GM12865 (cell line): ENCODE measurements around the gene SYNPO2.

Experiments used
- DNase-seq: peaks from one replicate; pipeline ENCODE4 v3.0.0; 2010; ENCODE audit warnings: low read depth
- H3K4me3 ChIP-seq: 2 replicates; pipeline ENCODE4 v1.5.1; 2011; ENCODE audit warnings: mild to moderate bottlenecking, low read depth, low read length, control low read depth
- TF ChIP-seq, protein P1 (sequence below): IDR thresholded peaks from 2 replicates; pipeline ENCODE4 v1.5.1; 2011; ENCODE audit warnings: low read length, control low read depth, low read depth, inconsistent platforms; ENCODE audit not compliant: insufficient read depth; ENCODE audit errors: missing control alignments

SYNPO2 gene

GRCh38 chr4:118979712-118980111 is 91.1 kb downstream of the SYNPO2 start:
- no peak for DNase-seq

GRCh38 chr4:118981171-118981838 is 92.7 kb downstream of the SYNPO2 start:
- TF ChIP-seq, protein P1, sequence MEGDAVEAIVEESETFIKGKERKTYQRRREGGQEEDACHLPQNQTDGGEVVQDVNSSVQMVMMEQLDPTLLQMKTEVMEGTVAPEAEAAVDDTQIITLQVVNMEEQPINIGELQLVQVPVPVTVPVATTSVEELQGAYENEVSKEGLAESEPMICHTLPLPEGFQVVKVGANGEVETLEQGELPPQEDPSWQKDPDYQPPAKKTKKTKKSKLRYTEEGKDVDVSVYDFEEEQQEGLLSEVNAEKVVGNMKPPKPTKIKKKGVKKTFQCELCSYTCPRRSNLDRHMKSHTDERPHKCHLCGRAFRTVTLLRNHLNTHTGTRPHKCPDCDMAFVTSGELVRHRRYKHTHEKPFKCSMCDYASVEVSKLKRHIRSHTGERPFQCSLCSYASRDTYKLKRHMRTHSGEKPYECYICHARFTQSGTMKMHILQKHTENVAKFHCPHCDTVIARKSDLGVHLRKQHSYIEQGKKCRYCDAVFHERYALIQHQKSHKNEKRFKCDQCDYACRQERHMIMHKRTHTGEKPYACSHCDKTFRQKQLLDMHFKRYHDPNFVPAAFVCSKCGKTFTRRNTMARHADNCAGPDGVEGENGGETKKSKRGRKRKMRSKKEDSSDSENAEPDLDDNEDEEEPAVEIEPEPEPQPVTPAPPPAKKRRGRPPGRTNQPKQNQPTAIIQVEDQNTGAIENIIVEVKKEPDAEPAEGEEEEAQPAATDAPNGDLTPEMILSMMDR, result no peak
- no peak for DNase-seq
- no peak overlapping the region for H3K4me3 ChIP-seq

More at GRCh38 chr4:118979712-118980111, 91.1 kb downstream of the SYNPO2 start:
- H3K4me3 ChIP-seq, result no peak overlapping the region
- TF ChIP-seq, protein P1, result no peak

DNA sequence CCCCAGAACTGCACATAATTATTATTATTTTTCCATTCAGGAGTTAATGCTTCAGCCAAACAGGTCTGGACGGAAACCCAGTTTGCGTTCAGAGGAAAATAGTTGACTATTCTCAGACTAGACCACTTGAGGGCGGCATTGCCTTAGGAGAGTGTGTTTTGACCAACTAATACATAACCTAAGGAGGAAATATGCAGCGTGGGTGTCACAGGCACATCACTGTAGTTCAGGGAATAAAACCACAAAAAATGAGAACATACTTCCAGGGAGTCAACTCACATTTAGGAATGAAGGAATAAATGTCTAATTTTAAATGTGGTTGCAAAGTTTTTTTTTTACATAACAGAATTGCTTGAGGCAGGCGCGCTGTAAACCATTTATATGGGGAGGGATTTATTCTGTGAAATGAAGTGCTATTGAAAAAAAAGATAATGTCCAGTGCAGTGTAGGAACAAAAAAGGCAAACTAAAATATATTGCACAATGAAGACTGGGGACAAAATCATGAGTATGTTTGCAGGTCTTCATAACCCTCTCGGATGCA is 93.3 kb downstream of the SYNPO2 start:
- TF ChIP-seq, protein P1, result peak; percentile 72
- H3K4me3 ChIP-seq, result no peak overlapping the region
- peak; percentile 72 for DNase-seq

- TF ChIP-seq, protein P1, result no peak
- H3K4me3 ChIP-seq, result no peak overlapping the region
- DNase-seq, result no peak
These were observed 94.6 kb downstream of the SYNPO2 start for GRCh38 chr4:118983293-118983692.

GRCh38 chr4:118983831-118984230 is 95.2 kb downstream of the SYNPO2 start:
- no peak for DNase-seq
- TF ChIP-seq, protein P1, result no peak
- no peak overlapping the region for H3K4me3 ChIP-seq

DNA sequence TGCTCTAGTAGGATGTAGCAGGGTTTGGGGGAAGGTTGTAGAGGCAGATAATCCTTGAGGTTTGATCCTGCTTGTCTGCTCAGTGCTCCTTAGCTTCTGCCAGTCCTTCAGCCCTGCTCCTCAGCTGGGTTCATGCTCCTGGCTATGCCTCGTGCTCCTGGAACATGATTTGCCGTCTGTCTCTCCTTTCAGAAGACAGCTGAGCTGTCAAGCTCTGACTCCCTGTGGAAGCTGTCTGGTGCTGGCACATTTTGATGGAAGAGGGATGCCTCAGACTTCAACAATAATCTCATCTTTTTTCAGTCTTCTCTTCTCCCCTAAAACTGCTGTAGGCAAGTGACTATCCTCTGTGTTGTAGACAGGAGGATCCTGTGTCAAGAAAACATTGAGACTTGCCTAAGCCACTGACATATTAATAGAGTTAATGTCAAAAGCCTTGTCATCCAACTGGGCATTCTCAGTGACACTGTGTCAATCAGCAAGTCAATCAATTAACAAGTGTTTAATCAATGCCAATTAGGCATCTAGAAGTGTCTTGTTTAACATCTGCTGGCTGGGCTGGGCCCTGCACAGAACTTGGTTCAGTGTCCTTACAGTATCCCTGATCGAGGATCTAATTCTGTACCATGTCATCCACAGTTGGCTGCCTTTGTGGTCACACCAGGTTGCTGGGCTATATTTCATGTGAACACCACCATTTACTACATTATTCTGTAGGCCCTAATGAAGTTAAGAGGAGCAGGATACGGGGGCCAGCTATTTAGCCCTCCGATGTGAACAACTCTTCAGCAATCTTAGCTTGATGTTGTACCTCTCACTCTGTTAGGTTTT is 96.7 kb downstream of the SYNPO2 start:
- DNase-seq, result no peak
- TF ChIP-seq, protein P1, result no peak
- H3K4me3 ChIP-seq, result no peak overlapping the region
